Activated CD4-positive, alpha-beta T cell treated with anti-CD3 and anti-CD28 coated beads for 36 hours (primary cell): ENCODE data around the gene RAB7B. TPM values are rescaled to one million over a fixed set of nuclear protein-coding genes. Genes with fewer than 3 reads are reported as not detected.

Experiments used
- ATAC-seq: fragments of 200-7000 bp; cut with Tn5 transposase; one replicate; pipeline ENCODE4 v1.10.0; 2021; ENCODE audit warnings: mild to moderate bottlenecking, moderate library complexity
- CTCF ChIA-PET: fragments of 350-600 bp; sonication (Branson Sonifier 250); formaldehyde crosslinking; loops from one replicate; lab custom pipeline; 2021; ENCODE audit warnings: antibody characterized with exemption; lab: Charles Lee
- POLR2A ChIA-PET: fragments of 350-600 bp; sonication (Branson Sonifier 250); formaldehyde crosslinking; loops from one replicate; lab custom pipeline; 2021; ENCODE audit warnings: antibody characterized with exemption, inconsistent platforms; lab: Charles Lee
- DNase-seq: peaks from one replicate; pipeline ENCODE4 v3.0.0-alpha.2; 2020
- H3K27ac Mint-ChIP-seq: one replicate; pipeline ENCODE4 v1.8.0; 2021; ENCODE audit warnings: mixed read lengths
- H3K27me3 Mint-ChIP-seq: one replicate; pipeline ENCODE4 v1.8.0; 2021; ENCODE audit warnings: mixed read lengths
- H3K36me3 Mint-ChIP-seq: one replicate; pipeline ENCODE4 v1.8.0; 2021; ENCODE audit warnings: low read depth, mixed read lengths
- H3K4me1 Mint-ChIP-seq: one replicate; pipeline ENCODE4 v1.8.0; 2021; ENCODE audit warnings: mixed read lengths
- H3K4me3 Mint-ChIP-seq: one replicate; pipeline ENCODE4 v1.8.0; 2021; ENCODE audit warnings: mild to moderate bottlenecking, moderate library complexity, mixed read lengths
- H3K9me3 Mint-ChIP-seq: one replicate; pipeline ENCODE4 v1.8.0; 2021; ENCODE audit warnings: low read depth, mixed read lengths
- intact Hi-C, 2 experiments: fragments of 100-400 bp; cut with DNase I in 1 of 2; cut with micrococcal nuclease in 1 of 2; formaldehyde crosslinking; loops; one replicate each; pipeline versions ENCODE4 v1.14.2 to v1.15.1; 2022 to 2024; cut with DNase I, micrococcal nuclease
- total RNA-seq, 2 experiments: library from RNA; stranded (reverse); gene quantifications; one replicate each; pipeline ENCODE4 v1.2.3, GENCODE V29; 2021

RAB7B gene
- total RNA-seq, 2 experiments from 2014 or later: not detected

DNA sequence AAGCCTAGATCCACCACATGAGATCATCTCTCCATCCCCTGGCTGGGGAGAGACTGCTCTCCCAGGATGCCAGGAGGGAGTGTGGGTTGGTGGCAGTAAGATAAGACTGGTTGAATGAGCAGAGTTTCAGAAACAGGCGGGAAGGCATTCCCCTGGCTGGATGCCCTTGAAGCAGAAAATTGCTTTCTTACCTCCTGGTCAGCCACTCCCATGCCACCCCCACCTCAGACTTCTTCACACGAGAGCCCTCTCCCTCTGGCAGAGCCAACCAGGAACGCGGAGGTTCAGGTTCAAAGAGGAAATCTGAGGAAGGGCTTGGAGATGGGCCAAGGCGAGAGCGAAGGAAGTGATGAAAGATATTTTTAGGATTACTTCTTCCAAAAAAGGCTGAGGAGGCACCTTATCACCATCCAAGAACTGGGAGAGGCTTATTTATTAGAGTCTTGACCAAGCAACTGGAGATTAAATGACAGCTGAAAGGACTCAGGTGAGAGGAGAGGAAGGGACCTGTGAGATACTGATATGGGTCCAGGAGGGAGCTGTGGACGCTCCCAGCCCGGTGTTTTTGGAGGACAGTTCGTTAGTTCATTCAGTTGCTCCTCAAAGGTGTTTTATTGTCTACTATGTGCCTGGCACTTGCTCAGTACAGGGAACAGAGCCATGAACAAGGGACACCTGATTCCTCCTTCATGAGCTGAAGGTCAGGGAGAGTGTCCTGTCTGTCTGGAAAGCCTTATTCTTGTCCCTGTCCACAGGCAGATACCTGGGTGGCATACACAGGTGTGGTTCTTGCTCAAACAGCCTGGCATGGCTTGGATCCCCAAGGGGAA is 41.0 kb downstream of the RAB7B start:
- Mint-ChIP-seq H3K9me3 (no peaks in the 10 kb centered on the region), H3K27me3 (peaks cover 4% of the 10 kb centered on the region), H3K36me3 (no peaks in the 10 kb centered on the region), H3K27ac (no peak overlapping the region), H3K4me3 (no peak overlapping the region), H3K4me1 (peaks cover 9% of the 10 kb centered on the region)
- POLR2A ChIA-PET: no interaction called here
- CTCF ChIA-PET: interaction anchor here (1.0 to 4.3 kb wide), 4 partner anchors 10 to 68 kb away, joined by 3 to 23 read pairs (median 4); no protein-coding TSS in a partner anchor
- intact Hi-C loops: loop anchor here in 1 of 2 experiments (5.0 kb wide), 1 partner anchor 170 kb away; no protein-coding TSS in a partner anchor
- no peak for DNase-seq
- ATAC-seq: no peak

DNA sequence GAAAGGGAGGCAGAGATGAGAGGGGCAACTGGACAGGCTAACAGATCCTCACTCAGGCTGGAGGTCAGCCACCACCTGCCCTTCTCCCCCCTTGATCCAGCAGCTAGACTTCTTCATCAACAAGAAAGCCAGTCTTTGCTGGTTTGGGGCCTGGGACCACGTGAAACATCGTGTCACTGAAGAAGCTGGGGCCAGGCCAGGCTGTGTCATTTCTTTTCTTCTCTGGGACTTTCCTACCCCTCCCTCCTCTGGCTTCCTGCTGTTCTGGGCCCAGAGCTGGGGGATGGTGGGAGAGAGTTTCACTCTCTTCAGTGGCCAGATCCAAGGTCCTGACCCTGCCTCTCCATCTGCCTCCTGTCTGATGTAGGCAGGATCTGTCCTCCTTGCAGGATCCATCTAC is 41.8 kb downstream of the RAB7B start:
- Mint-ChIP-seq H3K4me1 (peaks cover 9% of the 10 kb centered on the region), H3K27ac (peak overlapping the region; percentile 44), H3K9me3 (no peaks in the 10 kb centered on the region), H3K27me3 (peaks cover 4% of the 10 kb centered on the region), H3K4me3 (no peak overlapping the region), H3K36me3 (no peaks in the 10 kb centered on the region)
- peak; percentile 89 for ATAC-seq
- peak; percentile 64 for DNase-seq
- intact Hi-C loops: loop anchor here in 1 of 2 experiments (5.0 kb wide), 1 partner anchor 169 kb away; no protein-coding TSS in a partner anchor
- ChIA-PET POLR2A (no interaction called here), CTCF (interaction anchor here (0.6 to 4.3 kb wide), 4 partner anchors 16 to 69 kb away, joined by 3 to 23 read pairs (median 4); no protein-coding TSS in a partner anchor)

GRCh38 chr1:205959789-205960188 is 43.4 kb downstream of the RAB7B start:
- peaks cover 6% of the 10 kb centered on the region for H3K27me3 Mint-ChIP-seq
- no peak overlapping the region for H3K4me3 Mint-ChIP-seq
- H3K36me3 Mint-ChIP-seq: no peaks in the 10 kb centered on the region
- POLR2A ChIA-PET: no interaction called here
- H3K9me3 Mint-ChIP-seq: no peaks in the 10 kb centered on the region
- no peak for DNase-seq
- no peak for ATAC-seq
- CTCF ChIA-PET: interaction anchor here (4.3 kb wide), 1 partner anchor 17 kb away, joined by 23 read pairs; no protein-coding TSS in a partner anchor
- no peak overlapping the region for H3K27ac Mint-ChIP-seq
- H3K4me1 Mint-ChIP-seq: peaks cover 9% of the 10 kb centered on the region
- intact Hi-C loops: loop anchor here in 1 of 2 experiments (5.0 kb wide), 1 partner anchor 167 kb away; no protein-coding TSS in a partner anchor

- intact Hi-C loops: no loop called here
- Mint-ChIP-seq H3K27ac (no peak overlapping the region), H3K4me1 (no peaks in the 10 kb centered on the region), H3K9me3 (no peaks in the 10 kb centered on the region), H3K36me3 (no peaks in the 10 kb centered on the region), H3K4me3 (no peak overlapping the region), H3K27me3 (peaks cover 4% of the 10 kb centered on the region)
- ChIA-PET POLR2A (no interaction called here), CTCF (no interaction called here)
- DNase-seq: no peak
- ATAC-seq: no peak
Measured at GRCh38 chr1:205955499-205955898, 47.7 kb downstream of the RAB7B start.

DNA sequence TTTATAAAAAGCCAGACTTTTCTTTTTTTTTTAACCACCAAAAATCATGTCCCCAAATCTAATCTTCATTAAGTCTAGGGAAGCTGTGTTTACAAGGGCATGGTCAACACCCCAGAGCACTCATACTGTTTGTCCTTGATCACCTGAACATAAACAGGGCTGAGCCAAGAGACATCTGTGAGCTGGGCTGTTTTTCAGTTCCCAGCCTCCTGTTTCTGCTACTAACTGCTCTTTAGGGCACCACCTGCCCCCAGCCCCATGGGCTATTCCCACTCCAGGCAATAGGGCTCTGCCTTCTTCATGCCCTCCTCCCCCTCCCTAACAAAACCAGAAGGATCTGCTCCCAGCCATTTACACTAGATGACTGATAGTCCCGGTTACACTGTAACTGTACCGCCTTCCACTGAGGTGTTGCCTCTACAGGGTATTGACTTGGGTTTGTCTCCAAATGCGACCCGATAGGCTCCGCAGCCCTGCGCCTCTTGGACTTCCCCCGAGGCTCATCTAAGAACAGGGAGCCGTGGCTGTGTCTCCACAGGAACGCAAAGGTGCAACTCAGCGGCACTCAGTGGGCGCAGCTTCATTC is 48.3 kb downstream of the RAB7B start:
- Mint-ChIP-seq H3K4me1 (no peaks in the 10 kb centered on the region), H3K4me3 (no peak overlapping the region), H3K9me3 (no peaks in the 10 kb centered on the region), H3K27ac (no peak overlapping the region), H3K36me3 (no peaks in the 10 kb centered on the region), H3K27me3 (peaks cover 2% of the 10 kb centered on the region)
- DNase-seq: no peak
- intact Hi-C loops: no loop called here
- CTCF ChIA-PET: interaction anchor here (1.4 kb wide), 1 partner anchor 22 kb away, joined by 6 read pairs; no protein-coding TSS in a partner anchor
- ATAC-seq: no peak
- POLR2A ChIA-PET: no interaction called here

DNA sequence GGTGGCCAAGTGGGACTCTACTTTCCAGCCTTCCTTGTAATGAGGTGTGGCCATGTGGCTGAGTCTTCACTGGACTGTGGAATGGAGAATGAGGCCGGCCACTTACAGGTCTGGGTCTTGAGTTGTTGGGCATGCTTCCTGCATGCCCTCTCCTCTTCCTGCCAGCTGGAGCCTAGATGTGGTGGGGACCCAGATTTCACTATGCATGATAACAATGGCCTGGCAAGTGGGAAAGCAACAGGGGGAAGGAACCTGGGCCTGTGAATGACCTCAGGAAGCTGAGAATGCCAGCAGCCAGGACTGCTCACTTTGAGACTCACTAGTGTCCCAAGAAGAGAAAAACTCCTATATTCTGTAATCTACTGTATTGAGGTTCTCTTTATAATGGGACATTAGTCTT is 51.4 kb downstream of the RAB7B start:
- ATAC-seq (no peak), DNase-seq (no peak)
- POLR2A ChIA-PET: no interaction called here
- CTCF ChIA-PET: interaction anchor here (0.8 to 2.3 kb wide), 3 partner anchors 26 to 33 kb away, joined by 3 to 11 read pairs (median 3); no protein-coding TSS in a partner anchor
- intact Hi-C loops: no loop called here
- peaks cover 2% of the 10 kb centered on the region for H3K27me3 Mint-ChIP-seq
- H3K9me3 Mint-ChIP-seq: no peaks in the 10 kb centered on the region
- no peak overlapping the region for H3K27ac Mint-ChIP-seq
- no peaks in the 10 kb centered on the region for H3K36me3 Mint-ChIP-seq
- no peak overlapping the region for H3K4me3 Mint-ChIP-seq
- H3K4me1 Mint-ChIP-seq: no peaks in the 10 kb centered on the region

DNA sequence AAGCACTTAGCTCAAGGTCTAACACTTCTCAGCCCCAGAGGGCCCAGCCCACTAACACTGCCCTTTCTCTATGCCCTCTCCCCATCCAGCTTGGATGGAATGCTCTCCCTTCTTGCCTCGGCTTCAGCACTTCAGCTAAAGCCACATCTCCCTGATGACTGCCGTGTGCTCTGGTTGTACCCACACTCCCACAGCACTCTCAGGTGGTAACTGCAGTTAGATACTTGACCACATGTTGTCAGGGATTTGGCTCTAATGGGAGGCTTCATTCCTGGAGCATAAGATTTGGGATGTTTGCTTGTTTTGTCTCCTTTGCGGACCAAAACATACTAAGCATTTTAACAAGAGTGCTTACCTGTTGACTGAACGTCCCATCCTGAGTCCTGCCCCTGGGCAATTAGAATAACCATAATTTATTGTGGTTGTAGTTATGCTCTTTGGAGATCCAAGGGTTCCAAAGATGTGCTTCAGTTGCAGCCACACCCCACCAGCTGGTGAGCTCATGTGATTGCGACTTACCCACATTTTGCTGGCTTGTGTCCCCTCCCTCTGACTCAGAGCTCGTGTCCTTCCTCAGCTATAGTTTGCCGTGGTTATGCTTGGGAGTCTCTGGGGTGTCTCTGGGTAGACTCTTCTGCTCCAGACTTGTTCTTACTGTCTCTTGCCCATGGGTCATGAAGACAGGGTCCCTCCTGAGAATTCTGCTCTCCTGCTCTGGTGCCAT is 52.2 kb downstream of the RAB7B start:
- intact Hi-C loops: no loop called here
- H3K27me3 Mint-ChIP-seq: peaks cover 2% of the 10 kb centered on the region
- DNase-seq (no peak), ATAC-seq (no peak)
- H3K4me3 Mint-ChIP-seq: no peak overlapping the region
- no peaks in the 10 kb centered on the region for H3K36me3 Mint-ChIP-seq
- H3K4me1 Mint-ChIP-seq: no peaks in the 10 kb centered on the region
- no peak overlapping the region for H3K27ac Mint-ChIP-seq
- POLR2A ChIA-PET: no interaction called here
- CTCF ChIA-PET: interaction anchor here (0.6 to 2.3 kb wide), 3 partner anchors 27 to 200 kb away, joined by 3 to 11 read pairs (median 3); no protein-coding TSS in a partner anchor
- no peaks in the 10 kb centered on the region for H3K9me3 Mint-ChIP-seq

DNA sequence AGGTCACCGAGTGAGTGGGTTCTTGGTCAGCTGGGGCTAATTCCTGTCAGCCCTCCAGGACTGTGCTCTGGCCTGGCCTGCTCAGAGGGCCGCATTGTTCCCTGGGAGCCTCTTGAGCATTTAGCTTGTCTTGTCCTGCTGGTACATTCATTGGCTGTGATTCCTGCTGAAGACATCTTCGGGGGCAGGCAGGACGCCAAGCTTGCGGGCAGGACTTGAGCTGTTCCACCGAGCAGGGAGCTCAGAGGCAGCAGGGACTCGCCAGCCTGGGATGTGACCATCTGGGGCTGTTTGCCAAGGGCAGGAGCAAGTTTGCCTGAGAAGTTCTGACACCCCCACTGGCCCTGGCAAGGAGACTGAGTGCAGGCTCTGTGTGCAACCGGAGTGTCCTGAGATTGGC is 52.9 kb downstream of the RAB7B start:
- ChIA-PET POLR2A (no interaction called here), CTCF (interaction anchor here (2.3 kb wide), 1 partner anchor 27 kb away, joined by 11 read pairs; no protein-coding TSS in a partner anchor)
- intact Hi-C loops: no loop called here

GRCh38 chr1:205949753-205950152 is 53.4 kb downstream of the RAB7B start:
- no peak overlapping the region for H3K4me3 Mint-ChIP-seq
- CTCF ChIA-PET: no interaction called here
- ATAC-seq (no peak), DNase-seq (no peak)
- no peaks in the 10 kb centered on the region for H3K9me3 Mint-ChIP-seq
- H3K4me1 Mint-ChIP-seq: no peaks in the 10 kb centered on the region
- POLR2A ChIA-PET: no interaction called here
- peaks cover 2% of the 10 kb centered on the region for H3K27me3 Mint-ChIP-seq
- H3K27ac Mint-ChIP-seq: no peak overlapping the region
- intact Hi-C loops: no loop called here
- no peaks in the 10 kb centered on the region for H3K36me3 Mint-ChIP-seq

More for the DNA sequence above, 52.9 kb downstream of the RAB7B start:
- no peak overlapping the region for H3K4me3 Mint-ChIP-seq
- DNase-seq (no peak), ATAC-seq (no peak)
- no peaks in the 10 kb centered on the region for H3K4me1 Mint-ChIP-seq
- no peaks in the 10 kb centered on the region for H3K27me3 Mint-ChIP-seq
- no peak overlapping the region for H3K27ac Mint-ChIP-seq
- H3K36me3 Mint-ChIP-seq: no peaks in the 10 kb centered on the region
- no peaks in the 10 kb centered on the region for H3K9me3 Mint-ChIP-seq

DNA sequence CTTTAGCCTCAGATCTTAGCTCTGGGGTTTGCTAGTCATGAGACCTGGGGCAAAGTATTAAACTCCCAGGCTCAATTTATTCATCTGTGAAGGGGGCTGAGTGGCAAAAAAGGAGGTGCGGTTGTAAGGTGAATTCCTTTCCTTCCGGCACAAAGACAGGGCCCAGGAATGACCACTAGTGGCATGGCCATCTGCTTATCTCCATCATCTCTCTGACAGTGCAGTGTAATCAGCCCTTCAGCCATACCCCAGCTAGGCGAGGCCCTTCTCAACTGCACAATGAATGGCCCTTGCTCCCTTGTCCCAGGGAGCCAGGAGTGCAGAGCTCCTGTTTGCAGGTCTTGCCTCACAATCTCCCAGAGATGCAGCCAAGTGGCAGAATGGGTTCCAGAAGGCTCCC is 54.3 kb downstream of the RAB7B start:
- Mint-ChIP-seq H3K9me3 (no peaks in the 10 kb centered on the region), H3K4me1 (no peaks in the 10 kb centered on the region), H3K4me3 (no peak overlapping the region), H3K36me3 (no peaks in the 10 kb centered on the region), H3K27ac (no peak overlapping the region), H3K27me3 (peaks cover 2% of the 10 kb centered on the region)
- no peak for DNase-seq
- ATAC-seq: no peak
- intact Hi-C loops: no loop called here
- ChIA-PET POLR2A (no interaction called here), CTCF (interaction anchor here (1.2 to 1.4 kb wide), 2 partner anchors 29 to 157 kb away, joined by 4 read pairs; no protein-coding TSS in a partner anchor)

- no peak for ATAC-seq
- no peaks in the 10 kb centered on the region for H3K4me1 Mint-ChIP-seq
- peaks cover 2% of the 10 kb centered on the region for H3K27me3 Mint-ChIP-seq
- intact Hi-C loops: no loop called here
- ChIA-PET CTCF (interaction anchor here (0.6 to 1.4 kb wide), 6 partner anchors 27 to 289 kb away, joined by 3 to 4 read pairs (median 4); no protein-coding TSS in a partner anchor), POLR2A (no interaction called here)
- H3K36me3 Mint-ChIP-seq: no peaks in the 10 kb centered on the region
- no peak overlapping the region for H3K27ac Mint-ChIP-seq
- DNase-seq: no peak
- no peaks in the 10 kb centered on the region for H3K9me3 Mint-ChIP-seq
- H3K4me3 Mint-ChIP-seq: no peak overlapping the region
Measured at GRCh38 chr1:205948039-205948438, 55.2 kb downstream of the RAB7B start.
